HEK293 (cell line): Measurements from ENCODE around the gene CACNA1C.

ENCODE experiments used
- CTCF ChIP-seq: fragments of 450-650 bp; formaldehyde crosslinking; IDR thresholded peaks from 2 replicates; pipeline ENCODE4 v1.5.1; 2016; ENCODE audit warnings: missing biosample characterization, missing genetic modification characterization
- SCRT1 ChIP-seq: fragments of 450-650 bp; formaldehyde crosslinking; IDR thresholded peaks from 2 replicates; pipeline ENCODE4 v1.5.1; 2016; ENCODE audit warnings: missing biosample characterization, missing genetic modification characterization, borderline replicate concordance
- ZBTB8A ChIP-seq: fragments of 450-650 bp; formaldehyde crosslinking; IDR thresholded peaks from 2 replicates; pipeline ENCODE4 v1.5.1; 2016; ENCODE audit warnings: missing biosample characterization, missing genetic modification characterization
- ZNF274 ChIP-seq, 2 experiments: fragments of 200-500 bp in 1 of 2; fragments of 450-650 bp in 1 of 2; sonication (Bioruptor generic) in 1 of 2; formaldehyde crosslinking in 1 of 2; IDR thresholded peaks; 2 replicates each; pipeline versions ENCODE4 v1.5.1 to v1.6.1; 2014 to 2016; ENCODE audit warnings: borderline replicate concordance in 1 of 2, inconsistent platforms in 1 of 2, low read length in 1 of 2, missing biosample characterization in 1 of 2, missing genetic modification characterization in 1 of 2
- ZNF639 ChIP-seq: fragments of 450-650 bp; formaldehyde crosslinking; IDR thresholded peaks from 2 replicates; pipeline ENCODE4 v1.5.1; 2016; ENCODE audit warnings: missing biosample characterization, missing genetic modification characterization

GRCh38 chr12:2461046-2461445 is 408.3 kb downstream of the CACNA1C start:
- TF ChIP-seq CTCF, result no peak
- no peak for TF ChIP-seq ZNF639 (tag by site-specific recombination)
- TF ChIP-seq ZNF274 (IDR thresholded peaks at IDR 0.05; ENCODE audit: low read length), result no peak
- TF ChIP-seq ZNF274 (tag by site-specific recombination; IDR thresholded peaks at IDR 0.05; ENCODE audit: borderline replicate concordance), result no peak
- TF ChIP-seq ZBTB8A (tag by site-specific recombination), result no peak
- no peak for TF ChIP-seq SCRT1 (tag by site-specific recombination)
